ENCODE data around the gene MOSPD3. TPM values are rescaled to one million over a fixed set of nuclear protein-coding genes. Genes with fewer than 3 reads are reported as not detected.

Gene MOSPD3
- total and polyA plus RNA-seq, 2 experiments from 2014 or later = 8.8 to 44.4 TPM

DNA sequence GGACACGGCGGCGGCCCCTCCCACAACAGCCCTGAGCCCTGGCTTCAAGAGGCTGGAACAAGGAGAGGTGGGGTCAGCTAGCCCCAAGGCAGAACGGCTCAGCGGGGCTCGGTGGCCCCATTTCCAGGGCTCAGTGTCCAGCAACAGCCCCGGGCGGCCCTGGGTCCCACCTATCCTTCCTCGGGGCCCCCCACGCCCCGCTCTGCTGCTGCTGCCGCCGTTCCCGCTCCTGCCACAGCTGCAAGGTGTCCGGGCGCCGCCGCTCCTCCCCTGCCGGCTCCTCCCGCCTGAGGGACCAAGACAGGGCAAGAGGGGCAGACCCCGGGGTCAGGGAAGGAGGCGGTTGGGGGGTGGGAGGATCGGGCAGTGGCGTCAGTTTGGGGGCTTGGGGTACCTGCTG lies 35.2 kb upstream of the MOSPD3 start:
- Histone ChIP-seq H3K79me2 (peaks cover 16% of the 10 kb centered on the region), H2AFZ (no peak overlapping the region), H3K27me3 (no peaks in the 10 kb centered on the region), H3K9me2 (replicated peaks; ENCODE audit: insufficient read depth) (no peaks in the 10 kb centered on the region), H3K4me2 (no peak overlapping the region), H3K9me3 (ENCODE audit: low read depth) (no peaks in the 10 kb centered on the region), H3K27ac (no peak overlapping the region), H3K36me3 (replicated peaks; ENCODE audit: insufficient read depth, low read depth) (no peaks in the 10 kb centered on the region), H3K4me3 (no peak overlapping the region), H4K20me1 (ENCODE audit: insufficient read depth, poor library complexity, severe bottlenecking) (no peaks in the 10 kb centered on the region), H3K4me1 (ENCODE audit: insufficient read depth) (peaks cover 7% of the 10 kb centered on the region)
- TF ChIP-seq EZH2 (IDR thresholded peaks at IDR 0.05; ENCODE audit: borderline replicate concordance) = no peak
- TF ChIP-seq, protein P1, sequence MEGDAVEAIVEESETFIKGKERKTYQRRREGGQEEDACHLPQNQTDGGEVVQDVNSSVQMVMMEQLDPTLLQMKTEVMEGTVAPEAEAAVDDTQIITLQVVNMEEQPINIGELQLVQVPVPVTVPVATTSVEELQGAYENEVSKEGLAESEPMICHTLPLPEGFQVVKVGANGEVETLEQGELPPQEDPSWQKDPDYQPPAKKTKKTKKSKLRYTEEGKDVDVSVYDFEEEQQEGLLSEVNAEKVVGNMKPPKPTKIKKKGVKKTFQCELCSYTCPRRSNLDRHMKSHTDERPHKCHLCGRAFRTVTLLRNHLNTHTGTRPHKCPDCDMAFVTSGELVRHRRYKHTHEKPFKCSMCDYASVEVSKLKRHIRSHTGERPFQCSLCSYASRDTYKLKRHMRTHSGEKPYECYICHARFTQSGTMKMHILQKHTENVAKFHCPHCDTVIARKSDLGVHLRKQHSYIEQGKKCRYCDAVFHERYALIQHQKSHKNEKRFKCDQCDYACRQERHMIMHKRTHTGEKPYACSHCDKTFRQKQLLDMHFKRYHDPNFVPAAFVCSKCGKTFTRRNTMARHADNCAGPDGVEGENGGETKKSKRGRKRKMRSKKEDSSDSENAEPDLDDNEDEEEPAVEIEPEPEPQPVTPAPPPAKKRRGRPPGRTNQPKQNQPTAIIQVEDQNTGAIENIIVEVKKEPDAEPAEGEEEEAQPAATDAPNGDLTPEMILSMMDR (IDR thresholded peaks at IDR 0.05; ENCODE audit: poor library complexity) = no peak
- 98% methylated on average over 9 of the region's 24 CpGs for WGBS (ENCODE audit: low lambda C conversion rate, missing lambda C conversion rate)
- no peak for DNase-seq (ENCODE audit: low spot score)

- H3K27me3 ChIP-seq = no peaks in the 10 kb centered on the region
- peaks cover 1% of the 10 kb centered on the region for H4K20me1 ChIP-seq (ENCODE audit: insufficient read depth, poor library complexity, severe bottlenecking)
- no peaks in the 10 kb centered on the region for H3K9me2 ChIP-seq (replicated peaks; ENCODE audit: insufficient read depth)
- 97% methylated on average over 13 of the region's 14 CpGs for WGBS (ENCODE audit: low lambda C conversion rate, missing lambda C conversion rate)
- H3K79me2 ChIP-seq = peaks cover 20% of the 10 kb centered on the region
- peaks cover 6% of the 10 kb centered on the region for H3K4me1 ChIP-seq (ENCODE audit: insufficient read depth)
- no peaks in the 10 kb centered on the region for H3K9me3 ChIP-seq (ENCODE audit: low read depth)
- no peak for TF ChIP-seq EZH2 (IDR thresholded peaks at IDR 0.05; ENCODE audit: borderline replicate concordance)
- TF ChIP-seq EZH2phosphoT487 (IDR thresholded peaks at IDR 0.05; ENCODE audit: low read depth, severe bottlenecking, unreplicated experiment) = no peak
- TF ChIP-seq, protein P1 (IDR thresholded peaks at IDR 0.05; ENCODE audit: poor library complexity) = no peak
- no peaks in the 10 kb centered on the region for H3K36me3 ChIP-seq (replicated peaks; ENCODE audit: insufficient read depth, low read depth)
- no peak for DNase-seq (ENCODE audit: low spot score)
- no peak overlapping the region for H2AFZ ChIP-seq
- H3K27ac ChIP-seq = no peak overlapping the region
- H3K4me3 ChIP-seq = no peak overlapping the region
- no peak overlapping the region for H3K4me2 ChIP-seq
These were observed 34.8 kb upstream of the MOSPD3 start for GRCh38 chr7:100577507-100577906.

DNA sequence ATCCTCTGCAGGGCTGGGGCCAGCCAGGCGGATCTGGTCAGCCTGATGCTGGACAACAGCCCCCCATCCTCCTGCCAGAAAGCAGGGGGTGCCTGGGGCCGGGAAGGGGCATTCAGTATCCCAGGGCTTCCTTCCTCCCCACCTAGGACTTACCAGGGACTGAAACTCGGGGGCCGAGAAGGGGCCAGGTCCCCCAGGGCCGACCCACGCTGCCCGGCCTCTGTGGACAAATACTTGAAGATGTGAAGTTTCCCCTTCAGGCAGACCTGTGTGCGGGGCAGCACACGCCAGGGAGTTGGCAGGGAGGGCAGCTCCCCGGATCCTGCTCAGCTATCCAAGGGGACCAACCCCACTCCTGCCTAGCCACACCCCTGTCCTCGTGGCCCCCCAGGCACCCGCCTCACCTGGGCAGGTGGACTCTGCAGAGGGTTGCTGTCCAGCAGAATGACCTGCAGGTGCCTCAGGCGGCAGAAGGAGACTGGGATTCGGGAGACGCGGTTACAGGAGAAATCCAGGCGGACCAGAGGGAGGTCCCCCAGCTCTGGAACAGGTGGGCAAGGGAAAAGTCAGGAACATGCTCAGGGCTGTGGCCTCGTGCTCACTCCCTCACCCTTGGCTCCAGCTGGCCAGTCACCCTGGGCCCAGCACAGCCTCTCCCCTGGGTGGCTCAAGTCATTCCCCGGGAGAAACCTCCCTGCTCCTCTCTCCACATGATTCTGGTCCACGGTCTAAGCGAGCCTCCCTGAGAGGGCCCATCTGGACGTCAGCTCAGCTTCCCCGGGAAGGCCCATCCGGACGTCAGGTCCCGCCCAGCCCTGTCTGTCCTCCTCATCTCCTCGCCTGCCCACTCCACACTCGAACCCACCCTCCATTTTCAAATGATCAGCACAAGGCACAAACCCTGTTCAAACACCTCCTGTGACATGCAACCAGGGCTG lies 33.8 kb upstream of the MOSPD3 start:
- Histone ChIP-seq H3K27ac (no peak overlapping the region), H3K4me1 (ENCODE audit: insufficient read depth) (peaks cover 13% of the 10 kb centered on the region), H2AFZ (no peak overlapping the region), H3K79me2 (peaks cover 28% of the 10 kb centered on the region), H3K27me3 (no peaks in the 10 kb centered on the region), H4K20me1 (ENCODE audit: insufficient read depth, poor library complexity, severe bottlenecking) (peaks cover 10% of the 10 kb centered on the region), H3K4me3 (no peak overlapping the region), H3K9me2 (replicated peaks; ENCODE audit: insufficient read depth) (no peaks in the 10 kb centered on the region), H3K4me2 (no peak overlapping the region), H3K36me3 (replicated peaks; ENCODE audit: insufficient read depth, low read depth) (no peaks in the 10 kb centered on the region), H3K9me3 (ENCODE audit: low read depth) (no peaks in the 10 kb centered on the region)
- 93% methylated on average over 28 of the region's 28 CpGs for WGBS (ENCODE audit: low lambda C conversion rate, missing lambda C conversion rate)
- DNase-seq (ENCODE audit: low spot score) = no peak
- TF ChIP-seq, protein P1 (IDR thresholded peaks at IDR 0.05; ENCODE audit: poor library complexity) = no peak
- TF ChIP-seq EZH2phosphoT487 (IDR thresholded peaks at IDR 0.05; ENCODE audit: low read depth, severe bottlenecking, unreplicated experiment) = no peak
- no peak for TF ChIP-seq EZH2 (IDR thresholded peaks at IDR 0.05; ENCODE audit: borderline replicate concordance)
